Natural killer cell treated with Interleukin-12 subunit alpha and Interleukin-12 subunit beta and Interleukin-15 and Interleukin-18, amount 100 ng/mL, for 72 hours (primary cell): ENCODE results near the gene HLA-DOA. TPM values are rescaled to one million over a fixed set of nuclear protein-coding genes. Genes with fewer than 3 reads are reported as not detected.
A peak's percentile ranks its signal among the peaks of the same experiment; 100 is the strongest.

Experiments
- ATAC-seq, 2 donors: fragments of 150-1000 bp; cut with Tn5 transposase in 1 of 2; sonication (Bioruptor Pico), chemical (Tn5 transposase) in 1 of 2; 2 replicates each; pipeline ENCODE4 v1.10.0; 2021
- DNase-seq: peaks from one replicate; pipeline ENCODE4 v3.0.0; 2022; ENCODE audit warnings: low spot score
- H3K27ac Mint-ChIP-seq, 2 donors: 1 replicate in 1 of 2; 2 replicates in 1 of 2; pipeline ENCODE4 v1.8.0; 2022; ENCODE audit warnings: mixed read lengths in 2 of 2, mild to moderate bottlenecking in 1 of 2, moderate library complexity in 1 of 2
- H3K27me3 Mint-ChIP-seq, 2 donors: 1 replicate in 1 of 2; 2 replicates in 1 of 2; pipeline ENCODE4 v1.8.0; 2022; ENCODE audit warnings: mixed read lengths in 2 of 2
- H3K36me3 Mint-ChIP-seq: one replicate; pipeline ENCODE4 v1.8.0; 2022; ENCODE audit warnings: mixed read lengths
- H3K4me1 Mint-ChIP-seq, 2 donors: 1 replicate in 1 of 2; 2 replicates in 1 of 2; pipeline ENCODE4 v1.8.0; 2022; ENCODE audit warnings: low read depth in 2 of 2, mixed read lengths in 2 of 2, mild to moderate bottlenecking in 1 of 2
- H3K4me3 Mint-ChIP-seq: one replicate; pipeline ENCODE4 v1.8.0; 2022; ENCODE audit warnings: mixed read lengths
- H3K9me3 Mint-ChIP-seq: 2 replicates; pipeline ENCODE4 v1.8.0; 2022; ENCODE audit warnings: mixed read lengths
- total RNA-seq, 2 donors: library from RNA; stranded (reverse); gene quantifications; one replicate each; pipeline ENCODE4 v1.2.3, GENCODE V29; 2022

HLA-DOA gene
- total RNA-seq, 2 donors from 2014 or later: 0.86 to 22.1 TPM

GRCh38 chr6:32971242-32971580, 38.2 kb downstream of the HLA-DOA start:
- peaks cover 53 to 54% of the 10 kb centered on the region in 2 donors for H3K4me1 Mint-ChIP-seq
- DNase-seq: no peak
- peaks cover 48% of the 10 kb centered on the region for H3K36me3 Mint-ChIP-seq

GRCh38 chr6:32970413-32971241, 38.8 kb downstream of the HLA-DOA start:
- peaks cover 52% of the 10 kb centered on the region in 2 donors for H3K4me1 Mint-ChIP-seq
- no peaks in the 10 kb centered on the region for H3K27me3 Mint-ChIP-seq
- peak overlapping the region; percentile 93 for H3K4me3 Mint-ChIP-seq
- H3K9me3 Mint-ChIP-seq: no peaks in the 10 kb centered on the region
- peak overlapping the region; percentile 83 to 87 for H3K27ac Mint-ChIP-seq
- ATAC-seq: peak in 1 of 2 donors; percentile 3
- peak; percentile 86 for DNase-seq
- peaks cover 42% of the 10 kb centered on the region for H3K36me3 Mint-ChIP-seq

More at GRCh38 chr6:32971242-32971580, 38.2 kb downstream of the HLA-DOA start:
- no peaks in the 10 kb centered on the region for H3K27me3 Mint-ChIP-seq
- no peaks in the 10 kb centered on the region for H3K9me3 Mint-ChIP-seq
- H3K4me3 Mint-ChIP-seq: peak overlapping the region; percentile 93
- no peak for ATAC-seq
- peak overlapping the region; percentile 83 to 87 for H3K27ac Mint-ChIP-seq

- no peak for ATAC-seq
- Mint-ChIP-seq H3K4me3 (peak overlapping the region; percentile 93), H3K4me1 (peaks cover 48 to 51% of the 10 kb centered on the region in 2 donors), H3K9me3 (no peaks in the 10 kb centered on the region), H3K27me3 (no peaks in the 10 kb centered on the region), H3K36me3 (peaks cover 34% of the 10 kb centered on the region), H3K27ac (peak overlapping the region; percentile 83 to 87)
- peak; percentile 85 for DNase-seq
Measured at GRCh38 chr6:32969685-32970412, 39.5 kb downstream of the HLA-DOA start.

GRCh38 chr6:32968867-32969684, 40.3 kb downstream of the HLA-DOA start:
- peak overlapping the region; percentile 83 to 87 for H3K27ac Mint-ChIP-seq
- H3K9me3 Mint-ChIP-seq: no peaks in the 10 kb centered on the region
- ATAC-seq (peak in 1 of 2 donors; percentile 33), DNase-seq (peak; percentile 79)
- H3K4me1 Mint-ChIP-seq: peaks cover 41 to 46% of the 10 kb centered on the region in 2 donors
- H3K4me3 Mint-ChIP-seq: peak overlapping the region; percentile 93
- peaks cover 28% of the 10 kb centered on the region for H3K36me3 Mint-ChIP-seq
- no peaks in the 10 kb centered on the region for H3K27me3 Mint-ChIP-seq

GRCh38 chr6:32968093-32968866, 41.1 kb downstream of the HLA-DOA start, which contains the start of gene BRD2:
Gene BRD2 (plus strand): TSS chr6:32968594. CDS start chr6:32972899, 4,305 bp downstream.
- ATAC-seq: peak; percentile 58 to 69
- Mint-ChIP-seq H3K9me3 (no peaks in the 10 kb centered on the region), H3K4me3 (peak within 1 kb of the TSS; percentile 93), H3K27me3 (no peaks in the 10 kb centered on the region), H3K36me3 (peaks cover 21% of the 10 kb centered on the region), H3K27ac (peak within 1 kb of the TSS; percentile 83 to 87), H3K4me1 (peaks cover 34 to 40% of the 10 kb centered on the region in 2 donors)
- peak; percentile 98 for DNase-seq

- H3K4me3 Mint-ChIP-seq: peak overlapping the region; percentile 93
- H3K36me3 Mint-ChIP-seq: peaks cover 14% of the 10 kb centered on the region
- peaks cover 29 to 39% of the 10 kb centered on the region in 2 donors for H3K4me1 Mint-ChIP-seq
- DNase-seq (no peak), ATAC-seq (no peak)
- H3K27me3 Mint-ChIP-seq: no peaks in the 10 kb centered on the region
- no peaks in the 10 kb centered on the region for H3K9me3 Mint-ChIP-seq
- peak overlapping the region; percentile 83 to 87 for H3K27ac Mint-ChIP-seq
Measured at GRCh38 chr6:32967151-32968091, 42.0 kb downstream of the HLA-DOA start.

GRCh38 chr6:32964776-32965175, 44.6 kb downstream of the HLA-DOA start:
- H3K36me3 Mint-ChIP-seq: peaks cover 8% of the 10 kb centered on the region
- ATAC-seq (no peak), DNase-seq (no peak)
- H3K27ac Mint-ChIP-seq: no peak overlapping the region
- peaks cover 29 to 41% of the 10 kb centered on the region in 2 donors for H3K4me1 Mint-ChIP-seq
- H3K9me3 Mint-ChIP-seq: no peaks in the 10 kb centered on the region
- no peaks in the 10 kb centered on the region for H3K27me3 Mint-ChIP-seq
- H3K4me3 Mint-ChIP-seq: no peak overlapping the region

- DNase-seq: no peak
- ATAC-seq: no peak
- no peaks in the 10 kb centered on the region for H3K27me3 Mint-ChIP-seq
- no peak overlapping the region for H3K4me3 Mint-ChIP-seq
- H3K27ac Mint-ChIP-seq: no peak overlapping the region
- H3K9me3 Mint-ChIP-seq: no peaks in the 10 kb centered on the region
- peaks cover 25 to 41% of the 10 kb centered on the region in 2 donors for H3K4me1 Mint-ChIP-seq
- peaks cover 8% of the 10 kb centered on the region for H3K36me3 Mint-ChIP-seq
Measured at GRCh38 chr6:32963866-32964265, 45.5 kb downstream of the HLA-DOA start.

- DNase-seq: no peak
- ATAC-seq: no peak
- Mint-ChIP-seq H3K4me1 (peaks cover 19 to 35% of the 10 kb centered on the region in 2 donors), H3K4me3 (no peak overlapping the region), H3K36me3 (peaks cover 2% of the 10 kb centered on the region), H3K9me3 (no peaks in the 10 kb centered on the region), H3K27ac (no peak overlapping the region), H3K27me3 (no peaks in the 10 kb centered on the region)
Measured at GRCh38 chr6:32962213-32962826, 47.1 kb downstream of the HLA-DOA start.

GRCh38 chr6:32960563-32960962, 48.8 kb downstream of the HLA-DOA start:
- Mint-ChIP-seq H3K27ac (no peak overlapping the region), H3K27me3 (no peaks in the 10 kb centered on the region), H3K4me1 (peaks cover 7 to 20% of the 10 kb centered on the region in 2 donors), H3K36me3 (no peaks in the 10 kb centered on the region), H3K4me3 (no peak overlapping the region), H3K9me3 (no peaks in the 10 kb centered on the region)
- DNase-seq (no peak), ATAC-seq (no peak)

GRCh38 chr6:32956176-32956575, 53.2 kb downstream of the HLA-DOA start:
- no peaks in the 10 kb centered on the region for H3K9me3 Mint-ChIP-seq
- H3K27me3 Mint-ChIP-seq: no peaks in the 10 kb centered on the region
- no peak overlapping the region for H3K4me3 Mint-ChIP-seq
- H3K36me3 Mint-ChIP-seq: no peaks in the 10 kb centered on the region
- H3K4me1 Mint-ChIP-seq: peaks cover 30 to 36% of the 10 kb centered on the region in 2 donors
- DNase-seq (no peak), ATAC-seq (no peak)
- no peak overlapping the region for H3K27ac Mint-ChIP-seq
